Inferior parietal cortex (tissue), 1 donor: Measurements from ENCODE around the gene IBA57.
"Not testable (repeated sequence)": the region's sequence is repeated elsewhere in the genome, so short reads cannot be mapped to it uniquely, and the experiment has no call there.

ENCODE experiments used
- DNase-seq: peaks from one replicate; pipeline ENCODE4 v3.0.0-alpha.2; 2016; ENCODE audit errors: extremely low spot score

Gene IBA57

GRCh38 chr1:228172591-228173527 is 7.3 kb downstream of the IBA57 start:
- no peak for DNase-seq

DNA sequence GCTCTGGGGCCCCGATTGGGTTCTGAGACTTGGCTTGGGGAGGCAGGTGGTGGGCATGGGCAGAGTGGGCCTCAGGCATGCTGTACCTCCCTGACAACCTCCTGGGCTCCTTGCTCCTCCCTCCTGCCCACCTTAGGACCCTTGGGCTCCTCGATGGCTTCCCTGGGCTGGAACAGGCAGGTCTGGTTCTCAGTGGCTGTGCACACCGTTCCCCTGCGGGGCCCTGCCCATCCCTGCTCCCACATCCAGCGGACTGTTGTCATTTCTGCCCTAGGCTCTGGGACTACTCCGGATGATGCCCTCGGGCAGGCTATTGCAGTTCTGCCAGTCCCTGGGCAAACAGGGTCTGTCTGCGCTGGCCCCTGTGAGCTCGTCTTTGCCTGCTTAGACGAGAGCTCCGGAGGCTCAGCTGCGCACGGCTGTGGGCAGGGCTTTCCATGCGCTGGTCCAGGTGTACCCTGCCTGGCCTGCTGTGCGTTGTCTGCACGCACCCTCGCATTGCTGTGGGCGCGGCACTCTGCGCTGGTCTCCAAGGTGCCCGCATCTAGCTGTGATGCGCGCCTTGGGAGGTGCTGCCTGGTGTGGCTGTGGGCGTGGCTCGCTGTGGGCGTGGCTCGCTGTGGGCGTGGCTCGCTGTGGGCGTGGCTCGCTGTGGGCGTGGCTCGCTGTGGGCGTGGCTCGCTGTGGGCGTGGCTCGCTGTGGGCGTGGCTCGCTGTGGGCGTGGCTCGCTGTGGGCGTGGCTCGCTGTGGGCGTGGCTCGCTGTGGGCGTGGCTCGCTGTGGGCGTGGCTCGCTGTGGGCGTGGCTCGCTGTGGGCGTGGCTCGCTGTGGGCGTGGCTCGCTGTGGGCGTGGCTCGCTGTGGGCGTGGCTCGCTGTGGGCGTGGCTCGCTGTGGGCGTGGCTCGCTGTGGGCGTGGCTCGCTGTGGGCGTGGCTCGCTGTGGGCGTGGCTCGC is 8.2 kb downstream of the IBA57 start:
- DNase-seq = not testable (repeated sequence)

GRCh38 chr1:228174482-228175315 is 9.1 kb downstream of the IBA57 start:
- no peak for DNase-seq

GRCh38 chr1:228175316-228176023 is 9.9 kb downstream of the IBA57 start:
- DNase-seq = no peak

GRCh38 chr1:228176024-228176395 is 10.4 kb downstream of the IBA57 start:
- no peak for DNase-seq

- no peak for DNase-seq
These were observed 11.0 kb downstream of the IBA57 start for GRCh38 chr1:228176461-228177182.

- DNase-seq = no peak
These were observed 11.5 kb downstream of the IBA57 start for GRCh38 chr1:228177183-228177475.

DNA sequence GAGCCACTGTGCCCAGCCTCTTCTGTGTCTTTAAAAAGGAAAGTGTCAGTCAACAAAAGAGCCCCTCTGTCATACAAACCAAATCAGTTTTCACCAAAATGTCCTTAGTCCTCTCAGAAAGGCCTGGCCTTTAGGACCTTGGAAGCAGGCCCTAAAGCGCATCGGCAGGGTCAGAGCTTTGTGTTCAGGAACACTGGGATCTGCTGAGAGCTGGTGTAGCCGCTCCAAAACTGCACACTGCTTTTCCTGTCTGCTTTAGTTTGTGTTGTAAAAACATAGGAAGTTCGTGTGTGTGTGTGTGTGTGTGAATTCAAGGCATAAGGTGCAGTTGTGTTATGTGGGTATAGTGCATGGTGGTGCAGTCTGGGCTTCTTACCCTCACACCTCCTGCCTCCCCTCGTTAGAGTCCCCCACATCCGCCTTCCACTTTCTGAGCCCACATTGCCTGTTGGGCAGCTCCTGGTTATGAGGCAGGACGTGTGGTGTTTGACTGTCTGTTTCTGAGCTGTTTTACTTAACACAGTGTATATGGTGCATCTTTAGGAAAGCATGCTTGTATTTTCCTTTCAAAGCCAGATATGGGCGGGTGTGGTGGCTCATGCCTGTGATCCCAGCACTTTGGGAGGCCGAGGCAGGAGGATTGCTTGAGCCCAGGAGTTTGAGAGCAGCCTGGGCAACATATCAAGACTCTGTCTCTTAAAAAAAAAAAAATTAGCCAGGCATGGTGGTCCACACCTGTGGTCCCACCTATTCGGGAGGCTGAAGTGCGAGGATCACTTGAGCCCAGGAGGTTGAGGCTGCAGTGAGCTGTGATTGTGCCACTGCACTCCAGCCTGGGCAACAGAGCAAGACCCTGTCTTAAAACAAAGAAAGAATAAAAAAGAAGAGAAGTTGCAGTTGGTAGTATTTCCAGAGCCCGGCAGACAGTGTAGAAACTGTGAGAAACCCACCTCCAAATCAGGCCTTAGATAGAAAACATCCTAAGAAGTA is 12.4 kb downstream of the IBA57 start:
- DNase-seq = no peak

DNA sequence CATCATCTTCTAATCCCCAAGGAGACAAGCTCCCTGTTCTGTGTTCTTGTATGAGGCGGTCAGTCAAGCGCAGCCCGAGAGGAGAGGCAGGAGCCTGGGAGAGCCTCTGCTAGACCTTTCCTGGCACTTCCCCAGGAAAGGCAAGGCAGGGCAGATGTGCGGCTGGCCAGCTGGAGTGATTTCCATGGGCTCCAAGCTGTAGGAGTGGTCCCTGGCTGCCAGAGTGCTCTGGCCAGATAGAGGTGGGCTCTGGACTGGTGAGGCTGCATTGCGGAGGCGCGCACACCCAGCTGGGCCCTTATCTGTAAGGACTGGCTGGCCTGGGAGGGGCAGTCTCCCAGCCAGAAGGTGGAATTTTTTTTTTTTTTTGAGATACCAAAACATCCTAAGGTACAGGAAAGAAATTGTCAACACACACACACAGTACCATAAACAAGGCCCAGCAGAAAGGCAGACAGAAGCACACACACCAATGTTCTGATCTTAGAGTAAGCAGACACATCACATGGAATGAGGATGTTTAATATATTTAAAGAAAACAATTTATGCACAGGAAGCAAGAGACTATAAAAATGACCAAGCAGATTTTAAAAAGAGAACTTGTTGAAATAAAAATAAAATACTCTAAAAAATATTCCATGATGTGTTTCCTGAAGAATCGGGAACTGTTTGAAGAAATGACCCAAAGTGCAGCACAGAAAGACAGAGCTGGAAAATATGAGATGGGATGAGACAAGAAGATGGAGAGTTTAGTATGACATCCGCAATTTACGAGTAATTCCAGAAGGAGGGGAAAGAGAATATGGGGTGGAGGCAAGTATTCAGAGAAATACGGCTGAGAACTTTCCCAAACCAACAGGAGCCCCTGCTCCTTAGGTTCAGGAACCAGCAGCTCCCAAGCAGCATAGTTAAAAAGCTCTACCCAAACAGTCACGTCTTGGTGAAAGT is 13.4 kb downstream of the IBA57 start:
- no peak for DNase-seq

DNA sequence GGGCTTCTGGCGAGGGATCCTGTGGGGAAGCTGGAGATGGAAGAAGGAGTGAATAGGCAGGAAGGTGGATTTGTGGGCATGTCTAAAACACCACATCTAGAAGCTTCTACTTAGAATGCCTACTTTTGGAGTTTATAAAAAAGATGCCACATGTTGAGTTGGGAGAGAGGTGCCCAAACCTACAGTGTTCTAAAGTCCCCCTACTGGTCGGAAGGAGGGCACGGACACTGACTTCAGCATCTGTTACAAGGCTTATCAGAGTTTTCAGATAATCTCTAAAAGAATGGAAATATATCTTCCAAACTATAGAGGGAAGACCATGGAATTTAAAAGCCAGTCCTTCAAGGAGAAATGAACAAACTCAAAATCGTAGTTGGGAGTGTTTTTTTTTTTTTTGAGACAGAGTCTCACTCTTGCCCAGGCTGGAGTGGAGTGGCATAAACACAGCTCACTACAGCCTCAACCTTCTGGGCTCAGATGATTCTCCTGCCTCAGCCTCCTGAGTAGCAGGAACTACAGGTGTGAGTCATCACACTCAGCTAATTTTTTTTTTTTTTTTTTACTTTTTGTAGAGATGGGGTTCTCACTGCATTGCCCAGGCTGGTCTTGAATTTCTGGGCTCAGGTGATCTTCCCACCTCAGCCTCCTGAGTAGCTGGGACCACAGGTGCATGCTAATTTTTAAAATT is 14.8 kb downstream of the IBA57 start:
- no peak for DNase-seq

GRCh38 chr1:228180959-228181644 is 15.5 kb downstream of the IBA57 start:
- DNase-seq = no peak

DNA sequence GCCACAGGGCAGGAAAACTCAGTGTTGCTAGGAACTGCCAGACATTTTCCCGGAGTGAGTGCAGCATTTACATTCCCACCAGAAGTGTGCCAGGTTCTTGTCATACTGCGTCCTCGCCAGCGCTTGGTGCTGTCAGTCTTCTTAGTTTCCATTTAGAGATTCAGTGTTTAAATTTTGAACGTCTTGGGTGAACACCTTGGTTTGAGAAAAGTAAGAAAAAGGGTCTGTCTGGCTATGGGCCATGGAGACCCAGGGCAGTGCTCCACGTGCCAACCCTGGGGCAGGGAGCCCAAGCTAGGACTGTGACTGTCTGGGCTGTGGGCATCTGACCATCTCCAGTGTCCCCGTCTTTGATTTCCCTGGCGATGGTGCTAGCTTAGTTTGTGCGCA is 16.0 kb downstream of the IBA57 start:
- no peak for DNase-seq

- no peak for DNase-seq
These were observed 16.9 kb downstream of the IBA57 start for GRCh38 chr1:228182296-228183030.

DNA sequence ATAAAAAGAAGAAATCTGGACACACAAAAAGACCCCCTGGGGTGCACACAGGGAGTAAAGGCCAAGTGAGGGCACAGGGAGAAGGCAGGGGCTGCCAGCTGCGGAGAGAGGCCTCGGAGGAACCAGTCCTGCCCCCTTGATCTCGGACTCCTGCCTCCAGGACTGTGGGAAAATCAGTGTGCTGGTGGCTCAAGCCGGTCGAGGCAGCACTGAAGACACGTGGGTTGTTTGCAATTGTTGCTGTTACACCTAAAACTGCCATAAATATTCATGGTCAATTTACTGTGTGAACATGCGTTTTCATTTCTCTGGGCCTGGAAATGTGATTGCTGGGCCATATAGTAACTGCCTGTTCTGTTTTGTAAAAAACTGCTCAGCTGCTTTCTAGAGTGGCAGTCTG is 18.5 kb downstream of the IBA57 start:
- no peak for DNase-seq

- no peak for DNase-seq
These were observed 20.0 kb downstream of the IBA57 start for GRCh38 chr1:228185641-228185965.

DNA sequence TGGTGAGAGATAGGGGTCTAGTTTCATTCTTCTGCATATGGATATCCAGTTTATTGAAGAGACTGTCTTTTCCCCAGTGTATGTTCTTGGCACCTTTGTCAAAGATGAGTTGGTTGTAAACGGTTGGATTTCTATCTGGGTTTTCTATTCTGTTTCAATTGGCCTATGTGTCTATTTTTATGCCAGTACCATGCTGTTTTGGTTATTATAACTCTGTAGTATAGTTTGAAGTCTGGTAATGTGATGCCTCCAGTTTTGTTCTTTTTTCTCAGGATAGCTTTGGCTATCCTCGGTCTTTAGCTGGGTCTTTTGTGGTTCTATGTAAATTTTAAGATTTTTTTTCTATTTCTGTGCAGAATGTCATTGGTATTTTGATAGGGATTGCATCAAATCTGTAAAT is 22.6 kb downstream of the IBA57 start:
- not testable (repeated sequence) for DNase-seq
